ENCODE results near the gene FOXF2.
"Not testable (repeated sequence)": the region's sequence is repeated elsewhere in the genome, so short reads cannot be mapped to it uniquely, and the experiment has no call there.

GRCh38 chr6:1361717-1362116, 27.7 kb upstream of the FOXF2 start:
- TF ChIP-seq, protein P1, sequence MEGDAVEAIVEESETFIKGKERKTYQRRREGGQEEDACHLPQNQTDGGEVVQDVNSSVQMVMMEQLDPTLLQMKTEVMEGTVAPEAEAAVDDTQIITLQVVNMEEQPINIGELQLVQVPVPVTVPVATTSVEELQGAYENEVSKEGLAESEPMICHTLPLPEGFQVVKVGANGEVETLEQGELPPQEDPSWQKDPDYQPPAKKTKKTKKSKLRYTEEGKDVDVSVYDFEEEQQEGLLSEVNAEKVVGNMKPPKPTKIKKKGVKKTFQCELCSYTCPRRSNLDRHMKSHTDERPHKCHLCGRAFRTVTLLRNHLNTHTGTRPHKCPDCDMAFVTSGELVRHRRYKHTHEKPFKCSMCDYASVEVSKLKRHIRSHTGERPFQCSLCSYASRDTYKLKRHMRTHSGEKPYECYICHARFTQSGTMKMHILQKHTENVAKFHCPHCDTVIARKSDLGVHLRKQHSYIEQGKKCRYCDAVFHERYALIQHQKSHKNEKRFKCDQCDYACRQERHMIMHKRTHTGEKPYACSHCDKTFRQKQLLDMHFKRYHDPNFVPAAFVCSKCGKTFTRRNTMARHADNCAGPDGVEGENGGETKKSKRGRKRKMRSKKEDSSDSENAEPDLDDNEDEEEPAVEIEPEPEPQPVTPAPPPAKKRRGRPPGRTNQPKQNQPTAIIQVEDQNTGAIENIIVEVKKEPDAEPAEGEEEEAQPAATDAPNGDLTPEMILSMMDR (IDR thresholded peaks at IDR 0.05): not testable (repeated sequence)
- TF ChIP-seq POLR2A (IDR thresholded peaks at IDR 0.05): not testable (repeated sequence)
